Activated CD4-positive, alpha-beta T cell treated with anti-CD3 and anti-CD28 coated beads for 36 hours (primary cell): Measurements from ENCODE around the gene GPX4. TPM values are rescaled to one million over a fixed set of nuclear protein-coding genes. Genes with fewer than 3 reads are reported as not detected.
"Not testable (repeated sequence)": the region's sequence is repeated elsewhere in the genome, so short reads cannot be mapped to it uniquely, and the experiment has no call there.

Experiments used
- ATAC-seq: fragments of 200-7000 bp; cut with Tn5 transposase; one replicate; pipeline ENCODE4 v1.10.0; 2021; ENCODE audit warnings: mild to moderate bottlenecking, moderate library complexity
- CTCF ChIA-PET: fragments of 350-600 bp; sonication (Branson Sonifier 250); formaldehyde crosslinking; loops from one replicate; lab custom pipeline; 2021; ENCODE audit warnings: antibody characterized with exemption; lab: Charles Lee
- POLR2A ChIA-PET: fragments of 350-600 bp; sonication (Branson Sonifier 250); formaldehyde crosslinking; loops from one replicate; lab custom pipeline; 2021; ENCODE audit warnings: antibody characterized with exemption, inconsistent platforms; lab: Charles Lee
- DNase-seq: peaks from one replicate; pipeline ENCODE4 v3.0.0-alpha.2; 2020
- H3K27ac Mint-ChIP-seq: one replicate; pipeline ENCODE4 v1.8.0; 2021; ENCODE audit warnings: mixed read lengths
- H3K27me3 Mint-ChIP-seq: one replicate; pipeline ENCODE4 v1.8.0; 2021; ENCODE audit warnings: mixed read lengths
- H3K36me3 Mint-ChIP-seq: one replicate; pipeline ENCODE4 v1.8.0; 2021; ENCODE audit warnings: low read depth, mixed read lengths
- H3K4me1 Mint-ChIP-seq: one replicate; pipeline ENCODE4 v1.8.0; 2021; ENCODE audit warnings: mixed read lengths
- H3K4me3 Mint-ChIP-seq: one replicate; pipeline ENCODE4 v1.8.0; 2021; ENCODE audit warnings: mild to moderate bottlenecking, moderate library complexity, mixed read lengths
- H3K9me3 Mint-ChIP-seq: one replicate; pipeline ENCODE4 v1.8.0; 2021; ENCODE audit warnings: low read depth, mixed read lengths
- intact Hi-C, 2 experiments: fragments of 100-400 bp; cut with DNase I in 1 of 2; cut with micrococcal nuclease in 1 of 2; formaldehyde crosslinking; loops; one replicate each; pipeline versions ENCODE4 v1.14.2 to v1.15.1; 2022 to 2024; cut with DNase I, micrococcal nuclease
- total RNA-seq, 2 experiments: library from RNA; stranded (reverse); gene quantifications; one replicate each; pipeline ENCODE4 v1.2.3, GENCODE V29; 2021

GPX4 gene
- total RNA-seq, 2 experiments from 2014 or later, result 192 to 218 TPM

- H3K4me1 Mint-ChIP-seq, result peaks cover 29% of the 10 kb centered on the region
- ATAC-seq (no peak), DNase-seq (no peak)
- ChIA-PET CTCF (interaction anchor here (0.9 kb wide), 1 partner anchor 14 kb away, joined by 4 read pairs; no protein-coding TSS in a partner anchor), POLR2A (no interaction called here)
- peak overlapping the region; percentile 37 for H3K27ac Mint-ChIP-seq
- intact Hi-C loops, result no loop called here
- no peaks in the 10 kb centered on the region for H3K9me3 Mint-ChIP-seq
- H3K27me3 Mint-ChIP-seq, result no peaks in the 10 kb centered on the region
- H3K4me3 Mint-ChIP-seq, result no peak overlapping the region
- peaks cover 45% of the 10 kb centered on the region for H3K36me3 Mint-ChIP-seq
Observed at GRCh38 chr19:1126984-1127760, 23.4 kb downstream of the GPX4 start.

GRCh38 chr19:1128106-1128505 lies 24.3 kb downstream of the GPX4 start:
- H3K9me3 Mint-ChIP-seq, result no peaks in the 10 kb centered on the region
- CTCF ChIA-PET, result interaction anchor here (1.3 kb wide), 1 partner anchor 15 kb away, joined by 5 read pairs; no protein-coding TSS in a partner anchor
- ATAC-seq (no peak), DNase-seq (no peak)
- H3K4me1 Mint-ChIP-seq, result peaks cover 32% of the 10 kb centered on the region
- intact Hi-C loops, result no loop called here
- no peak overlapping the region for H3K4me3 Mint-ChIP-seq
- no peak overlapping the region for H3K27ac Mint-ChIP-seq
- POLR2A ChIA-PET, result interaction anchor here (0.7 kb wide), 1 partner anchor 43 kb away, joined by 7 read pairs; no protein-coding TSS in a partner anchor
- no peaks in the 10 kb centered on the region for H3K27me3 Mint-ChIP-seq
- H3K36me3 Mint-ChIP-seq, result peaks cover 41% of the 10 kb centered on the region

GRCh38 chr19:1129084-1129483 lies 25.3 kb downstream of the GPX4 start:
- DNase-seq, H3K9me3 Mint-ChIP-seq, H3K27me3 Mint-ChIP-seq, ATAC-seq, POLR2A ChIA-PET, H3K4me3 Mint-ChIP-seq, intact Hi-C loops: not testable (repeated sequence)
- CTCF ChIA-PET, result interaction anchor here (1.3 to 1.5 kb wide), 2 partner anchors 11 to 16 kb away, joined by 5 read pairs; no protein-coding TSS in a partner anchor
- peak overlapping the region; percentile 58 for H3K27ac Mint-ChIP-seq
- H3K4me1 Mint-ChIP-seq, result peaks cover 38% of the 10 kb centered on the region
- H3K36me3 Mint-ChIP-seq, result peaks cover 40% of the 10 kb centered on the region

- peaks cover 38% of the 10 kb centered on the region for H3K4me1 Mint-ChIP-seq
- no peaks in the 10 kb centered on the region for H3K9me3 Mint-ChIP-seq
- CTCF ChIA-PET, result interaction anchor here (0.5 to 1.5 kb wide), 5 partner anchors 9 to 63 kb away, joined by 3 to 5 read pairs (median 4); no protein-coding TSS in a partner anchor
- H3K36me3 Mint-ChIP-seq, result peaks cover 42% of the 10 kb centered on the region
- no peak for ATAC-seq
- POLR2A ChIA-PET, result no interaction called here
- intact Hi-C loops, result no loop called here
- H3K4me3 Mint-ChIP-seq, result peak overlapping the region; percentile 91
- peak overlapping the region; percentile 86 for H3K27ac Mint-ChIP-seq
- no peaks in the 10 kb centered on the region for H3K27me3 Mint-ChIP-seq
- DNase-seq, result no peak
Observed at GRCh38 chr19:1129535-1129934, 25.7 kb downstream of the GPX4 start.

GRCh38 chr19:1130771-1131717 lies 27.2 kb downstream of the GPX4 start:
- ATAC-seq, result peak; percentile 5
- no peaks in the 10 kb centered on the region for H3K9me3 Mint-ChIP-seq
- H3K27me3 Mint-ChIP-seq, result no peaks in the 10 kb centered on the region
- intact Hi-C loops, result loop anchor here (5.0 kb wide), 3 partner anchors 34 to 61 kb away; partner anchors contain the start of genes POLR2E (in 1 of the 2) and SBNO2 (in 1 of the 2)
- ChIA-PET CTCF (interaction anchor here (1.0 to 2.0 kb wide), 3 partner anchors 10 to 61 kb away, joined by 3 to 10 read pairs (median 4); no protein-coding TSS in a partner anchor), POLR2A (interaction anchor here (0.5 to 1.4 kb wide), 7 partner anchors 15 to 237 kb away, joined by 3 to 8 read pairs (median 3); partner anchors contain the start of gene CNN2)
- peak; percentile 74 for DNase-seq
- H3K27ac Mint-ChIP-seq, result peak overlapping the region; percentile 93
- peaks cover 45% of the 10 kb centered on the region for H3K4me1 Mint-ChIP-seq
- peak overlapping the region; percentile 91 for H3K4me3 Mint-ChIP-seq
- peaks cover 32% of the 10 kb centered on the region for H3K36me3 Mint-ChIP-seq

GRCh38 chr19:1131718-1132551 lies 28.1 kb downstream of the GPX4 start:
- H3K27ac Mint-ChIP-seq, result peak overlapping the region; percentile 96

GRCh38 chr19:1132552-1133383 lies 29.0 kb downstream of the GPX4 start:
- H3K36me3 Mint-ChIP-seq, result peaks cover 24% of the 10 kb centered on the region
- intact Hi-C loops, result loop anchor here (1.0 to 5.0 kb wide), 18 partner anchors 28 to 336 kb away; partner anchors contain the start of genes SBNO2 (in 2 of the 2), ARHGAP45 (in 1 of the 2), ATP5F1D (in 1 of the 2) and CIRBP (in 1 of the 2)
- CTCF ChIA-PET, result interaction anchor here (0.7 to 1.4 kb wide), 5 partner anchors 19 to 362 kb away, joined by 3 to 7 read pairs (median 3); no protein-coding TSS in a partner anchor
- ATAC-seq, result peak; percentile 7
- POLR2A ChIA-PET, result interaction anchor here (0.6 to 1.4 kb wide), 7 partner anchors 9 to 221 kb away, joined by 3 to 12 read pairs (median 3); no protein-coding TSS in a partner anchor
- no peaks in the 10 kb centered on the region for H3K27me3 Mint-ChIP-seq
- peak overlapping the region; percentile 91 for H3K4me3 Mint-ChIP-seq
- peak overlapping the region; percentile 96 for H3K27ac Mint-ChIP-seq
- H3K9me3 Mint-ChIP-seq, result no peaks in the 10 kb centered on the region
- DNase-seq, result no peak
- peaks cover 40% of the 10 kb centered on the region for H3K4me1 Mint-ChIP-seq

More at GRCh38 chr19:1131718-1132551, 28.1 kb downstream of the GPX4 start:
- Mint-ChIP-seq H3K4me1 (peaks cover 46% of the 10 kb centered on the region), H3K36me3 (peaks cover 30% of the 10 kb centered on the region), H3K9me3 (no peaks in the 10 kb centered on the region), H3K27me3 (no peaks in the 10 kb centered on the region), H3K4me3 (peak overlapping the region; percentile 91)
- ChIA-PET POLR2A (interaction anchor here (0.7 to 1.0 kb wide), 3 partner anchors 60 to 238 kb away, joined by 3 to 8 read pairs (median 3); no protein-coding TSS in a partner anchor), CTCF (interaction anchor here (0.7 to 2.0 kb wide), 2 partner anchors 18 to 19 kb away, joined by 3 to 10 read pairs; no protein-coding TSS in a partner anchor)
- ATAC-seq, result peak; percentile 60
- intact Hi-C loops, result loop anchor here (1.0 to 5.0 kb wide), 17 partner anchors 28 to 335 kb away; partner anchors contain the start of genes SBNO2 (in 2 of the 2), ARHGAP45 (in 1 of the 2), ATP5F1D (in 1 of the 2) and CIRBP (in 1 of the 2)
- DNase-seq, result peak; percentile 96

- Mint-ChIP-seq H3K27ac (peak overlapping the region; percentile 96), H3K9me3 (no peaks in the 10 kb centered on the region), H3K4me3 (peak overlapping the region; percentile 91), H3K4me1 (peaks cover 37% of the 10 kb centered on the region), H3K27me3 (no peaks in the 10 kb centered on the region), H3K36me3 (peaks cover 20% of the 10 kb centered on the region)
- ChIA-PET POLR2A (interaction anchor here (0.6 to 1.4 kb wide), 8 partner anchors 10 to 221 kb away, joined by 3 to 6 read pairs (median 4); partner anchors contain the start of genes CIRBP and WDR18), CTCF (interaction anchor here (0.6 to 1.4 kb wide), 6 partner anchors 20 to 1128 kb away, joined by 3 to 7 read pairs (median 4); no protein-coding TSS in a partner anchor)
- DNase-seq (peak; percentile 93), ATAC-seq (peak; percentile 70)
- intact Hi-C loops, result loop anchor here (1.0 to 5.0 kb wide), 9 partner anchors 36 to 337 kb away; partner anchors contain the start of genes ARHGAP45 (in 1 of the 2), ATP5F1D (in 1 of the 2), DAZAP1 (in 1 of the 2) and MIDN (in 1 of the 2)
Observed at GRCh38 chr19:1133471-1133929, 29.7 kb downstream of the GPX4 start.
